AG04450 (cell line): Measurements from ENCODE around the gene RTCA. TPM values are rescaled to one million over a fixed set of nuclear protein-coding genes. Genes with fewer than 3 reads are reported as not detected.

Experiments used
- CTCF ChIA-PET: fragments of 300-600, 350-600 bp; formaldehyde crosslinking; extraction: SDS; loops from one replicate; lab custom pipeline; 2022; ENCODE audit warnings: antibody characterized with exemption, inconsistent platforms; lab: Charles Lee
- POLR2A ChIA-PET: fragments of 350-600 bp; formaldehyde crosslinking; extraction: SDS; loops from one replicate; lab custom pipeline; 2021; ENCODE audit warnings: antibody characterized with exemption, inconsistent platforms; lab: Yijun Ruan, JAX
- DNase-seq: peaks from one replicate; pipeline ENCODE4 v3.0.0-alpha.2; 2011; ENCODE audit warnings: low read depth, low spot score
- H3K27ac ChIP-seq: one replicate; pipeline ENCODE4 v1.5.1; 2012; ENCODE audit warnings: low read depth, low read length, control low read depth
- H3K27me3 ChIP-seq: one replicate; pipeline ENCODE4 v1.6.0; 2012; ENCODE audit warnings: low read length; ENCODE audit not compliant: control insufficient read depth, insufficient read depth
- H3K4me3 ChIP-seq: 2 replicates; pipeline ENCODE4 v1.5.1; 2011; ENCODE audit warnings: mild to moderate bottlenecking, low read depth, low read length, control low read depth
- H3K9me3 ChIP-seq: 2 replicates; pipeline ENCODE4 v1.5.1; 2012; ENCODE audit warnings: low read length; ENCODE audit not compliant: control insufficient read depth, insufficient read depth
- polyA minus RNA-seq: library from RNA; depleted of rRNA, polyadenylated mRNA; stranded (reverse); fragments of >200 nt; gene quantifications from 2 replicates; pipeline ENCODE4 v1.2.3, GENCODE V29; 2011; rRNA and poly(A)+ RNA removed
- polyA plus RNA-seq: library from polyadenylated mRNA; depleted of rRNA; stranded (reverse); fragments of >200 nt; gene quantifications from 2 replicates; pipeline ENCODE4 v1.2.3, GENCODE V29; 2011; rRNA removed
- TF ChIP-seq, protein P1 (sequence below): IDR thresholded peaks from 2 replicates; pipeline ENCODE4 v1.5.1; 2011; ENCODE audit warnings: low read depth, low read length, control low read depth, inconsistent platforms

Gene RTCA
- polyA plus RNA-seq (35.2 and 48.8 TPM in 2 replicates), polyA minus RNA-seq (13.8 and 23.5 TPM in 2 replicates)

GRCh38 chr1:100265931-100266740 is at the start of gene RTCA:
Gene RTCA, plus strand, starts transcription at chr1:100266216. Its CDS starts 160 bp downstream, at chr1:100266376.
- Histone ChIP-seq H3K27me3 (no peaks in the 10 kb centered on the region), H3K4me3 (peak within 1 kb of the TSS; percentile 89), H3K9me3 (peaks cover 5% of the 10 kb centered on the region; the same call in 1 of the 2 replicates), H3K27ac (peak within 1 kb of the TSS; percentile 68)
- TF ChIP-seq, protein P1, sequence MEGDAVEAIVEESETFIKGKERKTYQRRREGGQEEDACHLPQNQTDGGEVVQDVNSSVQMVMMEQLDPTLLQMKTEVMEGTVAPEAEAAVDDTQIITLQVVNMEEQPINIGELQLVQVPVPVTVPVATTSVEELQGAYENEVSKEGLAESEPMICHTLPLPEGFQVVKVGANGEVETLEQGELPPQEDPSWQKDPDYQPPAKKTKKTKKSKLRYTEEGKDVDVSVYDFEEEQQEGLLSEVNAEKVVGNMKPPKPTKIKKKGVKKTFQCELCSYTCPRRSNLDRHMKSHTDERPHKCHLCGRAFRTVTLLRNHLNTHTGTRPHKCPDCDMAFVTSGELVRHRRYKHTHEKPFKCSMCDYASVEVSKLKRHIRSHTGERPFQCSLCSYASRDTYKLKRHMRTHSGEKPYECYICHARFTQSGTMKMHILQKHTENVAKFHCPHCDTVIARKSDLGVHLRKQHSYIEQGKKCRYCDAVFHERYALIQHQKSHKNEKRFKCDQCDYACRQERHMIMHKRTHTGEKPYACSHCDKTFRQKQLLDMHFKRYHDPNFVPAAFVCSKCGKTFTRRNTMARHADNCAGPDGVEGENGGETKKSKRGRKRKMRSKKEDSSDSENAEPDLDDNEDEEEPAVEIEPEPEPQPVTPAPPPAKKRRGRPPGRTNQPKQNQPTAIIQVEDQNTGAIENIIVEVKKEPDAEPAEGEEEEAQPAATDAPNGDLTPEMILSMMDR: no peak
- ChIA-PET CTCF (interaction anchor here (1.0 to 1.6 kb wide), 6 partner anchors 191 to 603 kb away, joined by 3 to 5 read pairs (median 4); no protein-coding TSS in a partner anchor), POLR2A (interaction anchor here (0.5 to 1.8 kb wide), 8 partner anchors 16 to 453 kb away, joined by 3 to 11 read pairs (median 6); partner anchors contain the start of genes CDC14A, DBT, SASS6 and TRMT13)
- peak; percentile 88 for DNase-seq

- CTCF ChIA-PET: no interaction called here
- DNase-seq: no peak
- no peak overlapping the region for H3K4me3 ChIP-seq
- H3K9me3 ChIP-seq: no peaks in the 10 kb centered on the region
- TF ChIP-seq, protein P1: no peak
- POLR2A ChIA-PET: no interaction called here
- no peaks in the 10 kb centered on the region for H3K27me3 ChIP-seq
- no peak overlapping the region for H3K27ac ChIP-seq
Measured at GRCh38 chr1:100217834-100218233, 48.2 kb upstream of the RTCA start.

DNA sequence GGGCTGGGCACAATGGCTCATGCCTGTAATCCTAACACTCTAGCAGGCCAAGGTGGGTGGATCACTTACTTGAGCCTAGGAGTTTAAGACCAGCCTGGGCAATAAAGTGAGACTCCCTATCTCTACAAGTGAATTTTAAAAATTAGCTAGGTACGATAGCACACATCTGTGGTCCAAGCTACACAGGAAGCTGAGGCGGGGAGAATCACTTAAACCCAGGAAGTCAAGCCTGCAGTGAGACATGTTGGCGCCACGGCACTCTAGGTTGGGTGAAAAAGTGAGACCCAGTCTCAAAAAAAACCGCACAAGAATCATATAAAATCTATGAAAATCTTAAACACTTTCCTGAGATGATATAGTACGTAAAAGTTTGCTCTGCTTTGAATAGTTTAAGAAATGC is 46.6 kb upstream of the RTCA start:
- POLR2A ChIA-PET: no interaction called here
- CTCF ChIA-PET: no interaction called here
- H3K27me3 ChIP-seq: no peaks in the 10 kb centered on the region
- no peak overlapping the region for H3K4me3 ChIP-seq
- no peak overlapping the region for H3K27ac ChIP-seq
- DNase-seq: no peak
- H3K9me3 ChIP-seq: no peaks in the 10 kb centered on the region
- TF ChIP-seq, protein P1: no peak

DNA sequence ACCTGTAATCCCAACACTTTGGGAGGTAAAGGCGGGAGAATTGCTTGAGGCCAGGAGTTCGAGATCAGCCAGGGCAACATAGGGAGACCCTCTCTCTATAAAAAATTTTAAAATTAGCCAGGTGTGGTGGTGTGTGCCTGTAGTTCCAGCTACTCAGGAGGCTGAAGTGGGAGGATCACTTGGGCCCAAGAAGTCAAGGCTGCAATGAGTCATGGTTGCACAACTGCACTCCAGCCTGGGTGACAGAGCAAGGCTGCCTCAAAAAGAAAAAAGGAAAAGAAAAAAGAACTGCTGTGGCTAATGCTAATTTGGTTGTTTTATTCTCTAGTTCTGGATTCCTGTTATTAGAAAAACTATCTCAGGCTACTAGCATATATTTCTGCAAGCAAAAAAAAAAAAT is 46.1 kb upstream of the RTCA start:
- DNase-seq: no peak
- no peaks in the 10 kb centered on the region for H3K9me3 ChIP-seq
- TF ChIP-seq, protein P1: no peak
- POLR2A ChIA-PET: interaction anchor here (0.6 kb wide), 1 partner anchor 28 kb away, joined by 5 read pairs; no protein-coding TSS in a partner anchor
- H3K27me3 ChIP-seq: no peaks in the 10 kb centered on the region
- H3K4me3 ChIP-seq: no peak overlapping the region
- H3K27ac ChIP-seq: no peak overlapping the region
- CTCF ChIA-PET: no interaction called here

DNA sequence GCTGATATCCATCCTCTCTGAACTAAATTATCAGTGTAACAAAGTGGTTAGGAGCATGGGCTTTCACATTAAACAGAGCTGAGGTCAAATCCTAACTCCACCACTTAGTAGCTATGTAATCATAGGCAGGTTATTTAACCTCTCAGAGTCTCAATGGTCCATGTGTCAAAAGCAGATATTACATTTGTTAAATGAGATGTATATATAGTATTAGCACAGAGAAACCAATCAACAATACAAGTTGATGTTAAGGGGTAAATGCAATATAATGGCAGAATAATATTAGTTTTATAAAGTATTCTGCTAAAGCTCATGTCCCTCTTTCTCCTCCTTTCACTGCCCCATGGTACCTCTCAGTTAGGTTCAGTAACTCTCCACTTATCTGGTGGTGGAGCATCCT is 43.6 kb upstream of the RTCA start:
- Histone ChIP-seq H3K27me3 (no peaks in the 10 kb centered on the region), H3K27ac (no peak overlapping the region), H3K9me3 (no peaks in the 10 kb centered on the region), H3K4me3 (no peak overlapping the region)
- ChIA-PET CTCF (interaction anchor here (0.5 kb wide), 1 partner anchor 1066 kb away, joined by 3 read pairs; no protein-coding TSS in a partner anchor), POLR2A (no interaction called here)
- no peak for DNase-seq
- TF ChIP-seq, protein P1: no peak
